ENCODE measurements around the gene TIA1.
A peak's percentile ranks its signal among the peaks of the same experiment; 100 is the strongest.
"Not testable (repeated sequence)": the region's sequence is repeated elsewhere in the genome, so short reads cannot be mapped to it uniquely, and the experiment has no call there.

The TIA1 gene
- 108 to 178 (median 129) reads per million in 4 experiments for total RNA-seq

- DNase-seq: peak; percentile 99
Measured at GRCh38 chr2:70248181-70248847, at the start of gene TIA1. Gene TIA1, minus strand, starts transcription at chr2:70248628. Its CDS starts 198 bp downstream, at chr2:70248430.

GRCh38 chr2:70297828-70298227 is 49.4 kb upstream of the TIA1 start:
- not testable (repeated sequence) for DNase-seq

DNA sequence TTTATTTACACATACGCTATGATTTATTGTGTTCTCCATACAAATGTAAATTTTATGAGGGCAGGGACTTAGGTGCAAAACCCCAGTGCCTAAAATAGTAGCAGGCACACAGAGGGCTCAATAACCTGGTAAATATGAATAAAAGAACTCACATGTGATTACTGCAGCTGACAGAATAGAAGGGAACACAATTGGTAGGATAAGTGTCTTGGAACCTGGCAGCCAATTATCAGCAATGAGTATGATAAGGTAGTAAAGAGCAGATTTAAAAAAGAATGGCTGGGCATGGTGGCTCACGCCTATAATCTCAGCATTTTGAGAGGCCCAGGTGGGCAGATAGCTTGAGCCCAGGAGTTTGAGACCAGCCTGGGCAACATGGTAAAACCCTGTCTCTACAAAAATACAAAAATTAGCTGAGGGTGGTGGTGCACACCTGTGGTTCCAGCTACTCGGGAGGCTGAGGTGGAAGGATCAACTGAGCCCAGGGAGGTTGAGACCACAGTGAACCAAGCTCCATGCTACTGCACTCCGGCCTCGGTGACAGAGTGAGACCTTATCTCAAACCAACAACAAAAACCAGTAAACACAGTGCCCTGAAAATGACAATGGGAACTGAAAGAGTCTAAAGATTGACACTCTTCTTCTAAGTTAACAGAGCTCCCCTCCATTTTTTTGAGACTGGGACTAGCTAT is 35.2 kb upstream of the TIA1 start:
- no peak for DNase-seq

- DNase-seq: no peak
Measured at GRCh38 chr2:70282439-70282838, 34.0 kb upstream of the TIA1 start.

GRCh38 chr2:70280242-70280798 is 31.9 kb upstream of the TIA1 start:
- no peak for DNase-seq

DNA sequence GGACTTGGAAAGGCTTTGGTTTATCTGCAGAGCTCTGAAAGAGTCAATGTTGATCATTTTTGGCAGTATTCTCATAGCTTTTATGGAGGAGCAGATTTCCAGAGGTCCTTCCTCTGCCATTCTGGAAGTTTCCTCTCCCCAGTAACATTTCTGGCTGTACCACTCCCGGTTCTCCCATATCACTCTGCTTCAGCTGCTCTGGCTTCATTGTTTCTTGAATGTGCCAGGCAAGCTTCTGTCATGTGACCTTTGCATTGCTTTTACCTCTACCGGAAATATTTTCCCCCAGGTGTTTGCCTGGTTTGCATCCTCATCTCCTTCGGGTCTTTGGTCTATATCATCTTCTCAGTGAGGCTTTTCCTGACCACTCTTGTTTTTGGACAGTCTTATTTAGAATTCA is 21.9 kb upstream of the TIA1 start:
- no peak for DNase-seq

DNA sequence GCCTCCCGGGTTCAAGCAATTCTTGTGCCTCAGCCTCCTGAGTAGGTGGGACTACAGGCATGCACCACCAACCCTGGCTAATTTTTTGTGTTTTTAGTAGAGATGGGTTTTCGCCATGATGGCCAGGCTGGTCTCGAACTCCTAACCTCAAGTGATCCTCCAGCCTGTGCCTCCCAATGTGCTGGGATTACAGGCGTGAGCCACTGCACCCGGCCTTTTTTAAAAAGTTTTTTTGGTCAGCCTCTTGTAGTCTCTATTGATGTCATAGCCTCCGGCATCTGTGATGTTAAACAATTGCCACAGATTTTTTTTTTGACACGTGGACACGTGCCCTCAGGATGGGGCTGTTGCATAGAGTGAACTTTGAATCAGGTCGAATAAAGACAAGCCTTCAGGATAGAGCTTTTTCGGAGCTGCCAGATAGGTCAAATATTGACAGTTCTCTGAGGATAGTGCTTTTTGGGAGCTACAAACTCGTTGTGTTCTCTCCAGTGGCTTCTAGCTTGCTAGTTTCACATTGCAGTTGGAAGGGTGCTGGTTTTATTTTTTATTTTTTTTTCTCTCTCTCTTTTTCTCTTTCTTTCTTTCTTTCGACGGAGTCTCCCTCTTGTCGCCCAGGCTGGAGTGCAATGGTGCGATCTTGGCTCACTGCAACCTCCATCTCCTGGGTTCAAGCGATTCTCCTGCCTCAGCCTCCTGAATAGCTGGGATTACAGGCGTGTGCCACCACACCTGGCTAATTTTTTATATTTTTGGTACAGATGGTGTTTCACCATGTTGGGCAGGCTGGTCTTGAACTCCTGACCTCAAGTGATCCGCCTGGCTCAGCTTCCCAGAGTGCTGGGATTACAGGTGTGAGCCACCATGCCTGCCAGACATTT is 21.2 kb upstream of the TIA1 start:
- not testable (repeated sequence) for DNase-seq

DNA sequence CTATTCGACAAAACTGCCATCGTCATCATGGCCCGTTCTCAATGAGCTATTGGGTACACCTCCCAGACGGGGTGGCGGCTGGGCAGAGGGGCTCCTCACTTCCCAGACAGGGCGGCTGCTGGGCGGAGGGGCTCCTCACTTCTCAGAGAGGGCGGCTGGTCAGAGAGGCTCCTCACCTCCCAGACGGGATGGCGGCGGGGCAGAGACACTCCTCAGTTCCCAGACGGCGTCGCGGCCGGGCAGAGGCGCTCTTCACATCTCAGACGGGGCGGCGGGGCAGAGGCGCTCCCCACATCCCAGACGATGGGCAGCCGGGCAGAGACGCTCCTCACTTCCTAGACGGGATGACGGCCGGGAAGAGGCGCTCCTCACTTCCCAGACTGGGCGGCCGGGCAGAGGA is 18.5 kb upstream of the TIA1 start:
- not testable (repeated sequence) for DNase-seq

GRCh38 chr2:70261501-70261900 is 13.1 kb upstream of the TIA1 start:
- DNase-seq: no peak

DNA sequence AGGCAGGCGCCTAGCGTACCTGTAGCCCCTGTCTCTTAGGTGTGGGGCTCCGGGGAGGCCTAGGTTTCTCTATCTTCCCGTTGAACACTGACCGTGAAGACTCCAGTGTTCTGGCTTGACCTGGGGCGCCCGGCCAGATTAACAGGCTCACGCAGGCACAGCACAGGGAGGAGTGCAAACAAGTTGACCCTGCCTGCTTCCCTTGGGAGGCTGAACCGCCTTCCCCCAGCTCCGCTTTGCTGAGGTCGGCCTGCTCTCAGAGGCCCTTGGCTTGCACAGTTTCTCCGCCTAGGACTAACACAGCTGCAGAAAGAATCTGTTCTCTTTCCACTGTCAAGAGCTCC is 10.1 kb upstream of the TIA1 start:
- no peak for DNase-seq

DNA sequence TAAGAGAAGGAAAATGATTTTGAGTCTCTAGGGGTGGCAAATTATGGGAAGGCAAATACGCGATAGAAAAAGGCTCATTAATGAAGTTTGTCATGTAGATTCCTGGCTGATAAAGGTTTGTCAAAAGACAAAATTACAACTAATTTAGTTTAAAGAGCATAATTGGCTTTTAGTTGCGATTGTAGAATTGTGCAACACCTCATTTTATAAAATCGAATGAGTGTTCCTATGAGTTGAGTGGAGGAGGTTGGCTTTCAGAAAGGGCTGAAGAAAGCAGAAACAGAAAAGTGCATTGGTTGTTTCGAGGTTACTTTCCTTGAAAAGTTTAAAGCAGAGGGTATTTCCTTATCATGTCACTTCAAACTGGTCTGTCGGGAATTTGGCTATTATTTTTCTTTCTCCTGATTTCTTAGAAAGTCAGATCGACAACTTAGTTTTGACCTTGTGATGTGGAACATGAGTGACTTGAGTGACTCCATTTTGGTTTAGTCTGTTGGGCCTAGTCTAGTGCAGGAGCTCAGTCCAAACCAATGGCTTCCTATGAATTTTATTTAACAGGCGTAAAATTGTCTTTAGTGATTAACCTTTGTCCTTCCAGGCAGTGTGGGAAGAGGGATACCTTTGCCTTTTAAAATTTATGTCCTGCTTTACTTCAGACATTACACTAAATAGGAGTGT is 7.3 kb upstream of the TIA1 start:
- DNase-seq: no peak

- no peak for DNase-seq
Measured at GRCh38 chr2:70250434-70250833, 2.0 kb upstream of the TIA1 start.

DNA sequence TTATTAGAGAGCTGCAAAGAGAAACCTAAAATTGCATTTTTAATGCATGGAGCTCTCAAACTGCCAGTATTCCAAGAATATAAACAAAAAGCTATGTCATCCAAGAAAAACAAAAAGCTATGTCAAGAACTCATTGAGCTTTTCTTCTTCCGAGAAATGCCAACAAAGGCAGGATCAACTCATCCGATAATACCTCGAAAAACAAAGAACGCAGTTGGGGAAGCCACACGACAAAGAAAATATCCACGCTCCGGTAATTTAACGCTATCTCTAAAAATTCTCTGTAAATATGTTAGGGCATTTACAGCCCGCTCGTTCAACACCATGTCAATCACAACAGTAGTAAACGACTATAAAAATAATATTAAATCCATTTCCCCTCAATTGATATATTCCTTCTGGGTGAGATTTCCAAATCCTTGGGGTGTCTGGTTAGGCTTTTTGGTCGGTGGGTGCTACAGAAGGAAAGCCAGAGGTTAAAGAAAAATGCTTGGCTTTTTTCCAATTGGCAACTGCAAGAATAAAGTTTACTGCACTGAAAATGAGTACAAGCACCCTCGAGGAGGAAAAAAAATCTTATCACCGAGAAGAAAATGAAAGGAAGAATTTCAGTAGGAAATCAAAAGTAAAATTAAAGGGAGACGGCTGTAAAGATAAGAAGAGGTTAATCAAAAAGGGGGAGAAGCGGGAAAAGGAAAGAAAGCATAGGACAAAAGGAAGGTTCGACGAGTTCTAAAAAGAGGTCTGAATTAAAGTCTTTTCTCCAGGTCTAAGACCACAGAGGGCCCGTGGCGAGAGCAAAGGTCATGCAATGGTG is 856 bp downstream of the TIA1 start:
- DNase-seq: no peak

- DNase-seq: no peak
Measured at GRCh38 chr2:70243806-70244584, 4.4 kb downstream of the TIA1 start.

- no peak for DNase-seq
Measured at GRCh38 chr2:70242552-70242951, 5.9 kb downstream of the TIA1 start.

- no peak for DNase-seq
Measured at GRCh38 chr2:70241340-70241739, 7.1 kb downstream of the TIA1 start.

GRCh38 chr2:70240599-70240998 is 7.8 kb downstream of the TIA1 start:
- DNase-seq: no peak

- no peak for DNase-seq
Measured at GRCh38 chr2:70233926-70234325, 14.5 kb downstream of the TIA1 start.

DNA sequence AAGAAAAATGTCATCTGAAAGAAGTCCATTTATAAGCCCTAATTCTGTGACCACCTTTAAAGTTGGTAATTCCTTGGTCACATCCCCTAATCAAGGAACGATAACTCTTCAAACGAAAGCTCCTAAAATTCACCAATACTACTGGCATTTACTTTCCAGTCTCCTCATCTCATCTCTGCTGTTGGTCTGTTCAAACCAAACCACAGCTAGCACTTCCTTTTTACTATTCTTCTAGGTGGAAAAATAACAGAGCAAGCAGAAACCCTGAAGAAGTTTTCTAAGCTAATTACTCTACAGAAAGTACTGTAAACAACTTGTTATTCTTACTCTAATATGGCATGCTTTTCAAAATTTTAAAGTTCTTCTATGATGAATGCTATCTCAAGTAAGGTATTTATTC is 21.6 kb downstream of the TIA1 start:
- DNase-seq: no peak

DNA sequence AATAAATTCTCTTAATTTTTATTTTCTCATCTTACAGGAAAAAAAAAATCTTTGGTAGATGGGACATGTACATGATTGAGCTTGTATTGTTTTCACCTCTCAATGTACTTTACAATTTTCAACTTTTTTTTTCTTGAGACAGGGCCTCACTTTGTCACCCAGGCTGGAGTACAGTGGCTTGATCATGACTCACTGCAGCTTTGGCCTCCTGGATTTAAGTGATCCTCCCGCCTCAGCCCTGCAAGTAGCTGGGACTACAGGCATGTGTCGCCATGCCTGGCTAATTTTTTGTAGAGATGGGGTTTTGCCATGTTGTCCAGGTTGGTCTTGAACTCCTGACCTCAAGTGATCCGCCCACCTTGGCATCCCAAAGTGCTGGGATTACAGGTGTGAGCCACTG is 25.1 kb downstream of the TIA1 start:
- not testable (repeated sequence) for DNase-seq

DNA sequence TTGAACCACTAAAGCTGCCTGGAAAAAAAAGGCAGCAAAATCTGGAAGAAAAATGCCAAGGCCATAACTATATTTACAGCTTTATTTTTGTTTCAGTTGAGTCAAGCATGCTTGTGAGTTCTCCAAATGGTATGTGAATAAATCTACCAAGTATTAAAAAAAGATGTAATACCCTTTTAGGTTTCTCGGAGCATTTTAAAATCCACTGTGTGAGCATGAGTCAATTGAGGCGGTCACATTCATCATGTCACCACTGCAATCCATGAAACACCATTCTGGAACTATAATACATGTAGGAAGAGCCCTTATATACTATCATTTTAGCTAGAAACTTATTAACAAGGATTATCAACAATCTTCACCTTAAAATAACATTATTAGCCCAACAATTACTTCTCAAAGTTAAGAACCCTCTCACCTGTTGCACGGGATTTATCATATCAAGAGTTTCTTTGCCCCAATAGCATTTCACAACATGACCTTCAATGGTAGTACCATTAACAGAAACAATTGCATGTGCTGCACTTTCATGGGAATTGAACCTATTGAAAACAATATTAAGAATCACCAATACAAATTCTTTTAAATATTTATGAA is 33.4 kb downstream of the TIA1 start:
- DNase-seq: no peak
